Measurements from ENCODE around the gene RNF39. TPM values are rescaled to one million over a fixed set of nuclear protein-coding genes. Genes with fewer than 3 reads are reported as not detected.

The RNF39 gene
- total RNA-seq, 1 donor from 2014 or later: not detected

- Mint-ChIP-seq H3K36me3 (ENCODE audit: low read depth) (peaks cover 4% of the 10 kb centered on the region), H3K27ac (no peak overlapping the region), H3K9me3 (no peaks in the 10 kb centered on the region), H3K27me3 (no peaks in the 10 kb centered on the region), H3K4me1 (peaks cover 3% of the 10 kb centered on the region), H3K4me3 (no peak overlapping the region)
- POLR2A ChIA-PET: no interaction called here
- TF ChIP-seq CTCF (IDR thresholded peaks at IDR 0.05): no peak
- CTCF ChIA-PET: interaction anchor here (0.8 kb wide), 1 partner anchor 391 kb away, joined by 3 read pairs; no protein-coding TSS in a partner anchor
- DNase-seq (no peak), ATAC-seq (ENCODE audit: low read depth) (no peak)
- intact Hi-C loops (cut with micrococcal nuclease): no loop called here
Observed at GRCh38 chr6:30044630-30045029, 30.9 kb downstream of the RNF39 start.

- no peak for TF ChIP-seq CTCF (IDR thresholded peaks at IDR 0.05)
- intact Hi-C loops (cut with micrococcal nuclease): no loop called here
- ATAC-seq (ENCODE audit: low read depth) (no peak), DNase-seq (no peak)
- Mint-ChIP-seq H3K9me3 (no peaks in the 10 kb centered on the region), H3K27ac (no peak overlapping the region), H3K4me3 (no peak overlapping the region), H3K36me3 (ENCODE audit: low read depth) (peaks cover 4% of the 10 kb centered on the region), H3K27me3 (no peaks in the 10 kb centered on the region), H3K4me1 (peaks cover 3% of the 10 kb centered on the region)
- CTCF ChIA-PET: no interaction called here
- POLR2A ChIA-PET: no interaction called here
Observed at GRCh38 chr6:30043744-30044143, 31.8 kb downstream of the RNF39 start.

GRCh38 chr6:30042914-30043313, 32.7 kb downstream of the RNF39 start:
- Mint-ChIP-seq H3K27ac (no peak overlapping the region), H3K4me1 (peaks cover 3% of the 10 kb centered on the region), H3K9me3 (no peaks in the 10 kb centered on the region), H3K4me3 (no peak overlapping the region), H3K36me3 (ENCODE audit: low read depth) (peaks cover 4% of the 10 kb centered on the region), H3K27me3 (no peaks in the 10 kb centered on the region)
- TF ChIP-seq CTCF (IDR thresholded peaks at IDR 0.05): no peak
- ChIA-PET CTCF (no interaction called here), POLR2A (no interaction called here)
- intact Hi-C loops (cut with micrococcal nuclease): no loop called here
- ATAC-seq (ENCODE audit: low read depth): no peak
- no peak for DNase-seq

GRCh38 chr6:30042476-30042875, 33.1 kb downstream of the RNF39 start:
- intact Hi-C loops (cut with micrococcal nuclease): no loop called here
- POLR2A ChIA-PET: no interaction called here
- Mint-ChIP-seq H3K4me3 (no peak overlapping the region), H3K4me1 (peaks cover 2% of the 10 kb centered on the region), H3K27me3 (no peaks in the 10 kb centered on the region), H3K9me3 (no peaks in the 10 kb centered on the region), H3K27ac (no peak overlapping the region), H3K36me3 (ENCODE audit: low read depth) (peaks cover 4% of the 10 kb centered on the region)
- ATAC-seq (ENCODE audit: low read depth): no peak
- CTCF ChIA-PET: no interaction called here
- TF ChIP-seq CTCF (IDR thresholded peaks at IDR 0.05): no peak
- no peak for DNase-seq

GRCh38 chr6:30041821-30042220, 33.7 kb downstream of the RNF39 start:
- DNase-seq (no peak), ATAC-seq (ENCODE audit: low read depth) (no peak)
- no peak for TF ChIP-seq CTCF (IDR thresholded peaks at IDR 0.05)
- Mint-ChIP-seq H3K36me3 (ENCODE audit: low read depth) (peaks cover 4% of the 10 kb centered on the region), H3K4me1 (no peaks in the 10 kb centered on the region), H3K4me3 (no peak overlapping the region), H3K27me3 (no peaks in the 10 kb centered on the region), H3K9me3 (no peaks in the 10 kb centered on the region), H3K27ac (no peak overlapping the region)
- ChIA-PET POLR2A (no interaction called here), CTCF (no interaction called here)
- intact Hi-C loops (cut with micrococcal nuclease): no loop called here

Measured in activated B cell treated with CpG ODN at 0.5 μM for 24 hours (primary cell).